ENCODE data around the gene EPG5. TPM values are rescaled to one million over a fixed set of nuclear protein-coding genes. Genes with fewer than 3 reads are reported as not detected.

The EPG5 gene
- polyA plus RNA-seq, 1 experiment, result 37.8 TPM

- H3K4me3 ChIP-seq (ENCODE audit: low read depth, low read length), result no peak overlapping the region
- no peaks in the 10 kb centered on the region for H3K27me3 ChIP-seq (ENCODE audit: control insufficient read depth, insufficient read depth, low read length)
- no peaks in the 10 kb centered on the region for H3K36me3 ChIP-seq (ENCODE audit: control insufficient read depth, insufficient read depth, low read length)
- POLR2A ChIA-PET, result no interaction called here
- CTCF ChIA-PET, result no interaction called here
- DNase-seq (ENCODE audit: low read depth), result no peak
- no peak for TF ChIP-seq CTCF (IDR thresholded peaks at IDR 0.05; ENCODE audit: insufficient read depth, low read depth, low read length)
These were observed 141.0 kb downstream of the EPG5 start for GRCh38 chr18:45826084-45826483.

GRCh38 chr18:45825258-45826044 is 141.7 kb downstream of the EPG5 start, which contains the start of gene SIGLEC15:
Gene SIGLEC15 (plus strand): TSS chr18:45825675. CDS start chr18:45825729, 54 bp downstream.
- no peak for DNase-seq (ENCODE audit: low read depth)
- H3K4me3 ChIP-seq (ENCODE audit: low read depth, low read length), result no peak within 1 kb of the TSS
- H3K27me3 ChIP-seq (ENCODE audit: control insufficient read depth, insufficient read depth, low read length), result no peaks in the 10 kb centered on the region
- no peaks in the 10 kb centered on the region for H3K36me3 ChIP-seq (ENCODE audit: control insufficient read depth, insufficient read depth, low read length)
- CTCF ChIA-PET, result interaction anchor here (1.4 kb wide), 1 partner anchor 18 kb away, joined by 5 read pairs; no protein-coding TSS in a partner anchor
- TF ChIP-seq CTCF (IDR thresholded peaks at IDR 0.05; ENCODE audit: insufficient read depth, low read depth, low read length), result no peak
- POLR2A ChIA-PET, result no interaction called here

- ChIA-PET POLR2A (no interaction called here), CTCF (interaction anchor here (2.1 kb wide), 1 partner anchor 16 kb away, joined by 5 read pairs; no protein-coding TSS in a partner anchor)
- Histone ChIP-seq H3K27me3 (ENCODE audit: control insufficient read depth, insufficient read depth, low read length) (no peaks in the 10 kb centered on the region), H3K36me3 (ENCODE audit: control insufficient read depth, insufficient read depth, low read length) (no peaks in the 10 kb centered on the region), H3K4me3 (ENCODE audit: low read depth, low read length) (no peak overlapping the region)
- no peak for TF ChIP-seq CTCF (IDR thresholded peaks at IDR 0.05; ENCODE audit: insufficient read depth, low read depth, low read length)
- DNase-seq (ENCODE audit: low read depth), result no peak
These were observed 145.4 kb downstream of the EPG5 start for GRCh38 chr18:45821711-45822110.

GRCh38 chr18:45821026-45821425 is 146.1 kb downstream of the EPG5 start:
- CTCF ChIA-PET, result interaction anchor here (1.8 to 2.1 kb wide), 2 partner anchors 15 to 18 kb away, joined by 5 read pairs; no protein-coding TSS in a partner anchor

More at GRCh38 chr18:45821026-45821425, 146.1 kb downstream of the EPG5 start:
- no peak for DNase-seq (ENCODE audit: low read depth)
- POLR2A ChIA-PET, result no interaction called here
- no peak for TF ChIP-seq CTCF (IDR thresholded peaks at IDR 0.05; ENCODE audit: insufficient read depth, low read depth, low read length)
- H3K27me3 ChIP-seq (ENCODE audit: control insufficient read depth, insufficient read depth, low read length), result no peaks in the 10 kb centered on the region
- no peaks in the 10 kb centered on the region for H3K36me3 ChIP-seq (ENCODE audit: control insufficient read depth, insufficient read depth, low read length)
- no peak overlapping the region for H3K4me3 ChIP-seq (ENCODE audit: low read depth, low read length)

Measured in BJ (cell line).